ENCODE data around the gene SPATA20.

The SPATA20 gene

DNA sequence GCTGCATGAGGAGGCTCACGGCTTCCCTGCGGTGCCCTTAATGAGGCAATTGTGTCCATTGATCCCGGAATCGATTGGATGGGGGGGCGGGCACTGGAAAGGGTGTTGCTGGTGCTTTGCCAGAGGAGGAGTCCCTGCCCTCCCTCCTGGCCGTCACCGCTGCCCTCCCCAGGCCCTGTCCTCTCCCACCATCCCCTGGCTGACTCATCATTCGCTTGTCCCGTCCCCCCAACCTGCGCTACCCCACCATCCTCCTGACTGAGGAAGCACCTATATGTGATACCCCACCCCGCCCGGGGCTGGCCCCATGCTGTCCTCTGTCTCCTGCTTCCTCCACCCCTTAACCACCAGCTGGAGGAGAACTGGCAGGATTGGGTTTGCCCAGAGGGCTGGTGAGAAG lies 34.3 kb downstream of the SPATA20 start:
- no peak for DNase-seq

DNA sequence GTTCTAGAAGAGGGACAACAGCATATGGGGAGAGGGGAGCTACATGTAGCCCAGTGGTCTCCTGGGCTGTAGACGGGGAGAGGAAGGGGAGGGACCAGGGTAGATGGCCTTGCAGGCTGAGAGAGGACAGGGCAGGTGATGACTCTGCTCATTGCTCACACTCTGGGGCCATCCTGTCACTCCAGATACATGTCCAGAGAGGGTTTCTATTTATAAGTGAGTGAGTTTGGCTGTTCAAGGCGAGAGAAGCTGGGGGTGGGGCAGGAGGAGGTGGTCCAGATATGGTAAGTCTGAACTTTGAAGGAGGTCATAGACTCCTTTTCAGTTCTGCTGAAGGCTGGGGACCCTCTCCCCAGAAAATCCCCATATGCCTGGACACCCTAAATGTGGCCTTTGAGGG lies 35.8 kb downstream of the SPATA20 start:
- DNase-seq: no peak

DNA sequence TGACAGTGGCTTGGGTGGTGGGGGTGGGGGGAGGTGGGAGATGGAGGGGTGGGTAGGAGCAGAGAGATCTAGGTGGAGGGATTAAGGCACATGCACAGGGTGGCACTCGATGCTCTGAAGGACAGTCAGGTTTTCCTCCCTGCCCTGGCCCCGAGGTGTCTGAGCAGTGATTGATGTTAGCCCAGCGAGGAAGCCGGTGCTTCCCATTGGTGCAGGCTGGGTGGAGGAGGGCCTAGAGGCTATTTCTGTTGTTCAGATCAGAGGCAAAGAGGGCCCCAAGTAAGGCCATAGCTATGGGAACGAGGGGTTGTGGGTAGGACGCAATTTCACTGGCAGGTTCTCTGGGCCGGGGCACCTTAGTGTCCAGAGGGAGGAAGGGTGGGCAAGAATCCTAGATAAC lies 36.7 kb downstream of the SPATA20 start:
- no peak for DNase-seq

DNA sequence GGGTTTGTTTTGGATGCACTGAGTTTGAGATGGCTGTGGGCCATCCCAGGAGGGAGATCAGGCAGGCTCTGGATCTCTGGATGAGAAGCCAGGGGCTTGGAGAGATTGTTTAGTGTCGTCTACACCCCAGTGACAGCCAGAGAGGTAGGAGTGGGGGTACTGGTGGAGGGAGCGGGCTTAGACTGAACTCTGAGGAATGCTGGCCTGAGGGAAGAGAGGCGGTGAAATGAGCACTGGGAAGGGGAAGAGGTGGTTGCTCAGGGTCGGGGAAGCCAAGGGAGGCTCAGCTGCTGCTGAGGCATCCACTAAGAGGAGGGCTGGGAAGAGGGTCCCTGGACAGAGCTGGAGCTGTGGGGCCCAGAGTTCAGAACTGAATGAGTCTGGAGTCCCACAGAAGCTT lies 37.1 kb downstream of the SPATA20 start:
- DNase-seq: no peak

DNA sequence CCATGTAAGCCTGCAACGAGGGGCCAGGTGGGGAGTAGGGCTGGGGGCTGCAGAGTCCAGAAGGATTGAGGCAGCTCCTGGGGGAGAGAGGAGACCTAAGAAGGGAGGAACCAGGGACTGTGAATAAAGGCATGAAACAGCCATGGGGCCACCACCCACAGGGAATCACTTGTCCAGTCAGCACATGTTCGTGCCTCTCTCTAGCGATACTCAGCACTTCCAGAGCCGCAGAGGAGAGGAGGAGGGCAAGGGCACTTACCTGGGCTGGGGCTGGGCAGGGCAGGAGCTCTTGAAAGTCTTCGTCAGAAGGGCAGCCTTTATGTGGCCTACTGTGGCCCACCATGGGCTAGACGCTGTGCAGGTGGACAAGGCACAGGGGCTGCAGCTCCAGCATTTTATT lies 37.8 kb downstream of the SPATA20 start:
- DNase-seq: no peak

DNA sequence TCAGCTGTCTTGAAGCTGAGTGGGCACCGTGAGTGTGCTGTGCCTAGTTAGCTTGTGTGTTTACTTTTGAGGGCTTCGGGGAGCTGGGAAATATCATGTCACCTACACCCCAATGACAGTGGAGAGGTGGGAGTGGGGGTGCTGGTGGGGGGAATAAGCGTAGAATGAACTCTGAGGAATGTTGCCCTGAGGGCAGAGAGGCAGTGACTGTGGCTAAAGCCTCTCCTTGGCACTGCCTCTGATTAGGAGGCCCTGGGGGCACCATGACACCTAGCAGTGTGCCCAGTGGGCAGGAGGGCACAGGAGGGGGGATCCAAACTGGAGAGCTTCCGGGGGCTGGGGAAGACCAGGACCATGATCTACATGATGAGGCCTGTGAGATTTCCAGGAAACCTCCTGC lies 38.4 kb downstream of the SPATA20 start:
- no peak for DNase-seq

DNA sequence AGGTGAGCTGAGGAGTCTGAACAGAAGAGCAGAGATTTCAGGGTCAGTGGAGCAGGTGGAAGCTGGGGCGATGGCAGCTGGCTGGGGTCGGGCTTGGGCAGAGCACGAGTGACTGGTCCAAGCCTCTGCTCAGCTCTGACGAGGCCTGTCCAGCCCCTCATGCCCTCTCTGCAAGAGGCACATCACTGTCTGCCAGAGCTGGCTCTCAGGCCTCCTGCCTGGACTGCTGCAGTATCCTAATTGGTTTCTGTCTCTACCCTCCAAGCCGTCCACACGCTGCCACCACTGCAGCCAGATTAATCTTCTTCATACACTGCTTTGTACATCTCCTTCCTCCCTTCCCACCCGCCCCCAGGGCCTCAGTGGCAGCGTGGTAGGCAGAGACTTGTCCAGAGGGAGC lies 38.9 kb downstream of the SPATA20 start:
- no peak for DNase-seq

DNA sequence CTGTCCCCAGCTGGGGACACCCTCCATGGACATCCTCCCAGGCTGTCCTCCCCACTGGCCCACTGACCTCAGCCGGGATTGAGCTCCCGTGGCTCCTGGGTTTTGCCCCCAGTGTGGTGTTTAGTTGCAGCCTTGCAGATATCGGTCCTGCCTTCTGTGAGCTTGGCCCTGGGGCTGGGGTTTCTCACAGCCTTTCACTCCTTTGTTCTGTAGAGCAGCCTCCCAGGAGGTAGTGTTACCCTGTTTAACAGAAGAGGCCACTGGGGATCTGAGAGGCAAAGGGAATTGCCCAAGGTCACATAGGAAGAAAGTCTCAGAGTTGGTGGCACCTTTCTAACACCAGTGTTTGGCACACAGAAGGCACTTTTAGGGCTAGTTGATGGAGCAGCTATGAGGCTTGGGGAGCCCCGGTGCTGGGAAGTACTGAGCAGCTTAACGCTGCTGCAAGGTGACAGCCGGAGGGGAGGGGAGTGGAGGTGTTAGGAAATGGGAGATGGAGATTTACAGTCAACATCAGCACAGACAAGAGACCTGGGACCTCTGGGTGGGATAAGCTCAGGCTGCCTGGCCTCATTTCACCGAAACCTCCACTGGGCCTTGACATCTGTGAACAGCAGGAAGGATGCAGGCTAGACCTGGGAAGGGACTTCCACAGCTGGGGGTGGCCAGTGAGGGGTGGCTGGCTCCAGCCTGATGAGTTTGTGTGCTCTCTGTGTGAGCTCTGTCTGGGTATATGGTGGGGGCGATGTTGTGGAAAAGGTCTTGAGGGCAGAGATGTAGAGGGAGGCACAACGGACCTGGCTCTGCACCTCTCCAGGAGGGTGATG lies 39.7 kb downstream of the SPATA20 start:
- no peak for DNase-seq

DNA sequence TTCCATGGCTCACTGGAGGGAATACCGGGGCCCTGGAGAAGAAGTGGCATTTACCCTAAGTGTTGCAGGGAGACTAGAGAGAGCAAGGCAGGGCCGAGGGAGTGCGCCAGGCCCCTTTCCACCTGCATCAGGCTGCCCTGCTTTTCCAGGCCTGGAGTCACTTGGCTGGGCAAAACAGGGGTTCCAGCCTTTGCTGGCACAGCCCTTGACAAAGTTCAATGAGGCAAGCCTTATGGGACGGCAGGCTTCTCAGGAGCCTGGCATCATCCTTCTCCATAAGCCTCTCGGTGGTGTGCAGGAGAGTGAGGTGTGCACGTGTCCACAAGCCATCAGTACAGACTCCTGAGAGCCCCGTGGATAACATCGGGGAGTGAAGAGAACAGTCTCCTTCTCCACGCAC lies 40.6 kb downstream of the SPATA20 start:
- DNase-seq: no peak

DNA sequence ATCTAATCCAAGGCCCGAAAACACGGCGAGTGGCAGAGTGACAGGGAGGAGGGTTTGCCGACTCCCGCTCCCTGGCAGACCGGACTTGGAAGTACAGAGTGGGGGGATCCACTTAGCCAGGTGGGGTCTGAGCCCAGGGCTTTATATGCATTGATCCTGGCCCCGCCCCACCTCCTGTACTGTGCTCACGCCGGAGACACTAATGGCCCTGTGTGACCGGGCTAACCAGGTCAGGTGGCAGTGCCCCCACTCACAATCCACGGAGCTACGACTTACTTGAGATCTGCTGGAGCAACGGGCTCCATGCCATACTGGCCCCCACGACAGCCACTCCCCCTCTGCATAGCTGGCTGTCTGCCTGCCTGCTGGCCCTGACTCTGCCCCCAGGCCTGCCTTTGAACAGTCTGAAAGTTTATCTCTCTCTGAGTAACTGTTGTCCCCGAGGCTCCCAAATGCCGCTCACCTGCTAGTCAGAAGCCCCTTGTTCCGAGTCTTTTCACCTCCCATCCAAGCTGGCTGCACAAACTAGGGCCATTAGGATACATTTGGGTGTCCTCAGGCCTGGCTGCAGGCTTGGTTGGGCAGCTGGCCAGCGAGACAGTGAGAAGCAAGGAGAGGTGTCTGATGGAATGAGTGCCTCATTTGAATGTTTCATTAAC lies 41.5 kb downstream of the SPATA20 start:
- DNase-seq: no peak

DNA sequence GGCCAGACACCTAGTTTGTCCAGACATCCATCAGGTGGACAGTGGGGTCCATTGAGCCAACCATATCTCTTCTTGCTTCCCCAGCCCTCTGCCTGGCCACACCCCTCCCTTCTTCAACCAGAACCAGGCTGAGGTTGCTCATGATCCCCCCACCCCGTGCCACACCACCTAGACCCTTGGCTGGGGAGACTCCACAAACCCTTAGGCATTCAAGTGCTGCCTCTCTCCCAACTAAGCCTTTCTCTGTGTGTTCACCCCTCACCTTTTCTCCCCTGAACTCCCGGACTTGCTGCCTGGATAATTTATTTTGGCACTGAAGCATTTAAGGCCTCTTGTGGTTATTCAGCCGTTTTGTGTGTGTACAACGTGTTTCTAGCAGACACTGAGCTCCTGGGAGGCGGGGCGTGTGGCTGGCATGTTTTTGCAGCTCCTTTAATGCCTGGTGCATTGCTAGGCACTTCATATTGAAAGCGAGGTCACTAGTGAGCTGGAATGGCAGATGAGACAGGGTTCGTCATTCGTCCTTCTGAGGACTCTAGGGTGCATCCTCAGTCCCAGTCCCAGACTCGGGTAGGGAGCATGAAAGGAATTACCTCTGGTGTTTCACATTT lies 42.2 kb downstream of the SPATA20 start:
- no peak for DNase-seq

DNA sequence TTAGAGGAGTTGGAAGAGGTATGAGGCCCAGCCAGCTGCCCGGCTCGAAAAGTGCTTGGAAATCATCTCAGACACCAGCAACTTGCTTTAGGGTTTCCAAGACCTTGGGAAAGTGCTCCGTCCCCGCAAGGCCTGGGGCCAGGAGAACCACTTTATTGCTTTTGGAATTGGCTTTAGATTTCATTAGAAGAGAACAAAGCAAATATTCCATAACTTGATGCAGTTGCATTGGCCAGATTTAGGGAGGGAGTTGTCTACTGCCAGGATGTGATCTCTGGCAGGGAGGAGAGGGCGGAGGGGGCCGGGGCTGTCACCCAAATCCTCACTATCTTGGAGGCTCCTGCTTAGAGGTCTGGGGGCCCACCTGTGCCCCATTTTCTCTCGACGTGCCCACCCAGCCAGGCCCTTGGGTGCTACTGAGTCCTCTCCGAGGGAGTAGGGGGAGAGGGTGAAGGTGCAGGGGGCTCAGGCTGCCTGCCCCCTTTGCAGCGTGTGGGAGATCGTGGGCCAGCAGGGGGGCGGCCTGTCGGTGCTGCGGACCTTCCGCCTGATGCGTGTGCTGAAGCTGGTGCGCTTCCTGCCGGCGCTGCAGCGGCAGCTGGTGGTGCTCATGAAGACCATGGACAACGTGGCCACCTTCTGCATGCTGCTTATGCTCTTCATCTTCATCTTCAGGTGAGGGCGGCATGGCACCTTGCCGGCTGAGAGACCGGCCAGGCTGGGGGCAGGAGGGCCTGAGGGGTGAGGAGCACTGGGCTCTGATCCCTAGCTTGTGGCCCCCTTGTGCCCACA lies 44.2 kb downstream of the SPATA20 start:
- DNase-seq: no peak

DNA sequence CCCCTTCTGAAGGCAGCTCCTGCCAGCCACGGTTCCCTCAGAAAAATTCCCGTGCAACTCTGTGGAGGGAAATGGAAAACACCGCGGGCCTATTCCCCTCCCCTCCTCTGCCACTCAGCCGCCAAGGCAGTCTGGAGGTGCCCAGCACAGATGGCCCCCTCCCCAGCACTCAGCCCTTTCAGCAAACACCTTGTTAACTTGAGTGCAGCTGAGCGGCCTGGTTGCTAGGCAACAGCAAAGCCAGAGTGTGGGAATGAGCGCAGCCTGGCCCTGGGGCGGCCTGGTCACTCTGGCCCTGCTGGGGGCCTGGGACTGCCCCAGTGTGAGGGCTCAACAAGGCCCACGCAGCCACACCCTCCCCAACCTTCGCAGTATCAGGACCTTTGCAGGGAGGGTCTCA lies 46.3 kb downstream of the SPATA20 start:
- no peak for DNase-seq

DNA sequence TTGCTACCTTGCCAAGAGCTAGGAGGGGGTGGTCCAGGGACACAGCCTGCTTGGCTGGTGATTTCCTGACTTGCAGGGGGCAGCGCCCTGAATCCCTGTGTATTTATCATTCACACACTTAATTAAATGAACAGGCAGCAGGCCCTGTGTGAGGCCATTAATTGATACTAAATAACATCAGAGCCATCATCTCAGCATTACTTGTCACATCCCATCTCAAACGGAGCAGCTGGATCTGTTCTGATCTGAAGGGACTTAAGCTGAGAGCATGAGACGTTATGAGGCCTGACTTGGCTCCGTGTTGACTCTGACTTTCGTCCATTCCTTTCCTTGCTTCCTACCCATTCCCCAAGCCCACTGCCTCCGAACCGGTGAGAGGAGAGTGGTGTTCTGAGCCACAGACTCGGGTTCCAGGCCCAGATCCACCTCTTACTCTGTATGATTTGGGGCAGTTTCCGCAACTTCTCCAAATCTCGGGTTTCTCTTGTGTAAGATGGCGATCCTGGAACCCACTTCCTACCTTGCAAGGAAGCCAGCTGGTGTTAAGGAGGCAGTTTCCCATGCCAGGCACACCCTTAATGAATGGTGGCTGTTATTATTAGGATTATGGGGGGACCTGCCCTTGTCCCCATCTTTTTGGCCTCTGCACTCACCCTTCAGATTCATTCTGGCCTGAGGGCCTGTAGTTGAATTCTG lies 47.3 kb downstream of the SPATA20 start:
- no peak for DNase-seq

DNA sequence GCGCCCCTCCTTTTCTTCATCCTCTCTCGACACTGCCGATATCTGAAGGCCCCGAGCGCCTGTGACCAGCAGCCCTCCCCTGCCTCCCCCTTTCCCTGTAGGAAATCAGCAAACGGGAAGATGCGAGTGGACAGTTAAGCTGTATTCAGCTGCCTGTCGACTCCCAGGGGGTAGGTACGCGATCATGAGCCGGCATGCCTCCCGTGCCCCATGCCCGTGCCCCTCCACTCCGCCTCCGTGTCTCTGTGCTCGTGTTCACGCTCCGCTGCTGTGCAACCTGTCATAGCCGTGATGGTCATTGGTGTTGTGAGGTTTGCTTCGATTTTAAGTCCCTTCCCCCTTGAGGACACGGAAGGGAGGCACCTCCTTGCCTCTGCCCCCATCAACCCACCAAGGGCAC lies 47.9 kb downstream of the SPATA20 start:
- no peak for DNase-seq

DNA sequence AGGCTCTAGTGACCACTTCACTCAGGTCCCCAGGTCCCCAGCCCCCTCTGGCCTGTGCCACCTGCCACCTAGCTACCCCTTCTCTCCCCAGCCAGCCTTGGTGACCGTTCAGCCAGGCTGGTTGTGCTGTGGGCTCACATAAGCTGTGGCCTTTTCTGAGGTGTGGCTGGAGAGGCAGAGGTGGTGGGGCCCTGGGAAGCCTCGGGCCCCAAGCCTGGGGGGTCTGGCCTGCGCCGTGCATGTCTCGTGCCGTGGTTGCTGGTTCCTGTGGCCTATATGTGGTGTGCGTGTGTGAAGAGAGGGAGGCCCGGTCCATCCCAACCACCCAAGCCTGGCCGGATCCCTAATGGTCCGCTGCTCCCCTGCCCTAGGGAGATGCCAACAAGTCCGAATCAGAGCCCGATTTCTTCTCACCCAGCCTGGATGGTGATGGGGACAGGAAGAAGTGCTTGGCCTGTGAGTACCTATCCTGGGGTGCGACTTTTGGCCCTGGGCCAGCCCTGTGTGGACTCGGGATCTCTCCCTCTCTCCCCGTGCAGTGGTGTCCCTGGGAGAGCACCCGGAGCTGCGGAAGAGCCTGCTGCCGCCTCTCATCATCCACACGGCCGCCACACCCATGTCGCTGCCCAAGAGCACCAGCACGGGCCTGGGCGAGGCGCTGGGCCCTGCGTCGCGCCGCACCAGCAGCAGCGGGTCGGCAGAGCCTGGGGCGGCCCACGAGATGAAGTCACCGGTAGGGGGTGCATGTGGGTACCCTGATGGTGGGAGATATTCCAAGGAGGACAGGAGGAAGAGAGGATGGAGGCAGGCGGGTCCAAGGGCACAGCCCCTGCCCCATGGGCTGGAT lies 49.4 kb downstream of the SPATA20 start:
- DNase-seq: no peak

DNA sequence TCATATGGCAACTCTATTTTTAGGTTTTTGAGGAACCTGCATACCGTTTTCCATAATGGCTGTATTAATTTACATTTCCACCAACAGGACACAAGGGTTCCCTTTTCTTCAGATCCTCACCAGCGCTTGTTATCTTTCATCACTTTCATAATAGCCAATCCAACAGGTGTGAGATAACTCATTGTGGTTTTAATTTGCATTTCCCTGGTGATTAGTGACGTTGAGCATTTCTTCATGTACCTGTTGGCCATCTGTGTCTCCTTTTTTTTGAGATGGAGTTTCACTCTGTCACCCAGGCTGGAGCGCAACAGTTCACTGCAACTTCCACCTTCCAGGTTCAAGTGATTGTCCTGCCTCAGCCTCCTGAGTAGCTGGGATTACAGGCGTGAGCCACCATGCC lies 51.5 kb downstream of the SPATA20 start:
- no peak for DNase-seq

DNA sequence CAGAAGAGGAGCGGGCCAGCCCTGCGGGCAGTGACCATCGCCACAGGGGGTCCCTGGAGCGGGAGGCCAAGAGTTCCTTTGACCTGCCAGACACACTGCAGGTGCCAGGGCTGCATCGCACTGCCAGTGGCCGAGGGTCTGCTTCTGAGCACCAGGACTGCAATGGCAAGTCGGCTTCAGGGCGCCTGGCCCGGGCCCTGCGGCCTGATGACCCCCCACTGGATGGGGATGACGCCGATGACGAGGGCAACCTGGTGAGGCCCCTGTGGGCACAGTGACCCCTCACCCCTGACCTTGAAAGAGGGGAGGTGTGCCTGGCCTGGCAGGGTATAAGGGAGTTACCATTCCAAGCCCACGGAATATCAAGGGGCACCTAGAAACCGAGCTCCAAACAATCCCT lies 52.6 kb downstream of the SPATA20 start:
- no peak for DNase-seq

DNA sequence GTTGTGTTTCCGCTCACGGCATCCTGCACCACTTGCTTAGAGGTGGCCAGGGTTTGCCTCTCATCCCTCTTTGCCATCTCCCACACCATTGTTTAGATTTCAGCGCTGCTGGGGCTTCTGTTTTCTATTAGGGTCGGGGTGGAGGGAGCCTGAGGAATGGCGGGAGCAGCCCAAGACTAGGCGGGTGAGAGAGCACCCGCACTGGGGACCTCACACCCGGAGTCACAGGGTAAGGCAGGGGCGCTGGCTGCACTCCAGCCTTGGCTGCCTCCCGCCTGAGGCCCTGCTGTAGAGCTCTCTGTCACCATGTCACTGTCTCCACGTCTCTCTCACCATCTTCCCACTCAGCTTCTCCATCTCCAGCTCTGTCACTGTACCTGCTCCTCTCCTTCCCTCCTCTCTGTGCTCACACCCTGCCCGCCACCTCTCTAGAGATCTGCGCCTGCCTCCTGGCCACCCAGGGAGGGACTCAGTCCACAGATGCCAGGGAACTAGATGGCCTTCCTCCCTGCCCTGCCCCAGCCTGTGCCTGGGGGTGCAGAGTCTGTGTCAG lies 54.9 kb downstream of the SPATA20 start:
- DNase-seq: no peak

DNA sequence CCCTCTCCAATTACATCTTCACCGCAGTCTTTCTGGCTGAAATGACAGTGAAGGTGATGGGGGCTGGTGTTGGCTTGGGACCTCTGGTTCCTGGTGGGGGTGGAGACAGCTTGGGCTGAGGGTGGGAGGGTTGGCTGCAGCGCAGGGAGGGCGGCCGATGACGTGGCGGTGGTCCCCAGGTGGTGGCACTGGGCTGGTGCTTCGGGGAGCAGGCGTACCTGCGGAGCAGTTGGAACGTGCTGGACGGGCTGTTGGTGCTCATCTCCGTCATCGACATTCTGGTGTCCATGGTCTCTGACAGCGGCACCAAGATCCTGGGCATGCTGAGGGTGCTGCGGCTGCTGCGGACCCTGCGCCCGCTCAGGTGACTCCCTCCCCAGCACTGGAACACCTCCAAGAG lies 55.9 kb downstream of the SPATA20 start:
- DNase-seq: no peak

DNA sequence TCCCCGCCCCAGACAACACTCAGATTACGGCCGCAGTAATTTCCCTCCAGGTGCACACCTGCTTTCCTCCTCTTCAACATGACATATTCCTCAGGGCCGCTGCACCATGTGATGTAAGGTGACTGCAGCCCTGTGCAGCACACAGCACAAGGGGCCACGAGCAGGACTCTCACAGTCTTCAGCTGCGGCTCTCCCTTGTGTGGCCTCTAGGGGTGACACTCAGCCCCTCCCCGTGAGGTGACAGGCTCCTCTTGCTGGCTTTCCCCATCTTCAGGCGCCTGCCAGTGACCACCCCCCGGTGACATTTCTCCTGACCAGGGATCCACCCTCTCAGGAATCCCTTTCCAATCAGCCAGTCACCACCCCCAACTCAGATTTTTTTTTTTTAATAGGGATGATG lies 56.4 kb downstream of the SPATA20 start:
- no peak for DNase-seq

DNA sequence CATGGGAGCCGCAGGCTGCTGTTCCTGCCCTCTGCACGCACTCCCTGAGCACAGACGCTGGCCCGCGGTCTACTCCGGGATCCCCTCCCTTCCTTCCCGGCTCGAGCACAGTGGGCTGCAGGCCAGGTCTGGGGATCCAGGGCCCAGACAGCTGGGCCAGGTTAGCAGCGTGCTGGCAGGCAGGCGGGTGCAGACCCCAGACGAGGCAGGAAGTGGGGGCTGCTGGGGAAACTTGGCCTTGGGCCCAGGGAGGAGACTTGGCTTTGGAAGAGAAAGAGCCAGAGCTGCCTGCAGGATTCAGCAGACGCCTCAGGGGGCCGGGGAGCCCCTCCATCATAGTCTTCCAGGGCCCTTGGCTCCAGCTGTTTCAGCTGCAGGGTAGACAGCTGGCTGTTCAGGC lies 57.5 kb downstream of the SPATA20 start:
- no peak for DNase-seq
